SJCRH30 (cell line): ENCODE results near the gene PRDM15. TPM values are rescaled to one million over a fixed set of nuclear protein-coding genes. Genes with fewer than 3 reads are reported as not detected.

Experiments
- DNase-seq, 2 experiments: peaks; one replicate each; pipeline ENCODE4 v3.0.0-alpha.2; 2015 to 2020
- H3K27ac ChIP-seq: fragments of 250-450 bp; sonication (Bioruptor Pico); 2 replicates; pipeline ENCODE4 v1.5.1; 2020; ENCODE audit warnings: mild to moderate bottlenecking, moderate library complexity
- H3K27me3 ChIP-seq: fragments of 250-450 bp; sonication (Bioruptor Pico); 2 replicates; pipeline ENCODE4 v1.5.1; 2020; ENCODE audit warnings: mild to moderate bottlenecking, moderate library complexity
- H3K36me3 ChIP-seq: fragments of 250-450 bp; sonication (Bioruptor Pico); 2 replicates; pipeline ENCODE4 v1.5.1; 2020; ENCODE audit warnings: mild to moderate bottlenecking, moderate library complexity
- H3K4me1 ChIP-seq: fragments of 250-450 bp; sonication (Bioruptor Pico); 2 replicates; pipeline ENCODE4 v1.5.1; 2020; ENCODE audit warnings: mild to moderate bottlenecking, moderate library complexity
- H3K4me3 ChIP-seq: fragments of 250-450 bp; sonication (Bioruptor Pico); 2 replicates; pipeline ENCODE4 v1.5.1; 2020; ENCODE audit warnings: mild to moderate bottlenecking, moderate library complexity
- H3K9me3 ChIP-seq: fragments of 250-450 bp; sonication (Bioruptor Pico); replicated peaks from 2 replicates; pipeline ENCODE4 v1.5.1; 2020; ENCODE audit warnings: mild to moderate bottlenecking, moderate library complexity
- total RNA-seq: library from RNA; depleted of rRNA; stranded (reverse); fragments of >200 nt; shearing (Covaris generic); gene quantifications from 2 replicates; pipeline ENCODE4 v1.2.3, GENCODE V29; 2014

The PRDM15 gene
- total RNA-seq, 1 experiment from 2014 or later = 6.1 TPM

DNA sequence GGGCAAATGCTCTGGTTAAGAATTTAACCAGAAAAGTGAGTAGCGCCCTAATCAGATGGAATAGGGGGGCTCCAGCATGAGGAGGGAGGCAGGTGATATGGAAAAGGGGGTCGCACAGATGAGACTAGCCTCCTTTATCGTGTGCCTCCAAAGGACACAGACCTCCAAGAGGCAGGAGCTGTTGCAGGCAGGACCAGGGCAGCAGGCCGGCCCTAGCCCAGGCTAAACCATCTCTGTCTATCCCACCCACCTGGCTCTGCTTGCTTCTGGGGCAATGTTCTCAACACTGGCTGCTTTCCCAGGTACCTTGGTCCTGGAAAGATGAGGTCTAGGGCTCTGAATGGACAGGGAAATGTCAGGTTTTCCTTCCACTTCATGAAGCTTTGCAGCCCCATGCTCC is 38.4 kb upstream of the PRDM15 start:
- DNase-seq = no peak
- no peaks in the 10 kb centered on the region for H3K9me3 ChIP-seq
- H3K27ac ChIP-seq = no peak overlapping the region

DNA sequence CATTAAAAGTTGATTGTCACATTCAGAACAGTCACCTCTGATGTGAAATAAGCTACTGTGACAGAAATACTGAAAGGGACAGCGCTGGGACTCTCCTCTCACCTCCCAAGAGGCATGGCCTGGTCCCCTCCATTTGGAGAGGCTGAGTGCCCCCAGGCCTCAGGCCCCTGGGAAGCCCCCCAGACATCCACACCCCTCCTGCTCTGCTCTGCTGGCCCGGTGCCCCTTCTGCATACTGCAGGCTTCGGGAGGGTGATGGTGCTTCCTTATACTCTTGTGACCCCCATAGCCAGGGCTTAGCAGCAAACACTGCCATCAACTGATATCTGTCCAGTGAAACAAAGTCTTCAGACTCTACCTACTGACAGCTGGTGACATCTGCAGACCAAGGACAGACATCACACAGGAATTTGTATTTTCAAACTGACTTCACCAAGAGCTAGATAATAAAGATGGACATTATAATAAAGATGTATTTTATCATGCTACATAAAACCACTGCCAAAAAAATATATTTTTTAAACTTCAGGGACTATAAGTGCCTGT is 37.8 kb upstream of the PRDM15 start:
- no peak for DNase-seq
- H3K4me1 ChIP-seq = no peaks in the 10 kb centered on the region
- H3K27me3 ChIP-seq = no peaks in the 10 kb centered on the region
- H3K27ac ChIP-seq = no peak overlapping the region
- H3K4me3 ChIP-seq = no peak overlapping the region
- no peaks in the 10 kb centered on the region for H3K9me3 ChIP-seq
- H3K36me3 ChIP-seq = peaks cover 2% of the 10 kb centered on the region; the same call in 1 of the 2 replicates

More for the DNA sequence above, 38.4 kb upstream of the PRDM15 start:
- Histone ChIP-seq H3K27me3 (no peaks in the 10 kb centered on the region), H3K4me3 (no peak overlapping the region), H3K4me1 (no peaks in the 10 kb centered on the region), H3K36me3 (peaks cover 2% of the 10 kb centered on the region; the same call in 1 of the 2 replicates)

DNA sequence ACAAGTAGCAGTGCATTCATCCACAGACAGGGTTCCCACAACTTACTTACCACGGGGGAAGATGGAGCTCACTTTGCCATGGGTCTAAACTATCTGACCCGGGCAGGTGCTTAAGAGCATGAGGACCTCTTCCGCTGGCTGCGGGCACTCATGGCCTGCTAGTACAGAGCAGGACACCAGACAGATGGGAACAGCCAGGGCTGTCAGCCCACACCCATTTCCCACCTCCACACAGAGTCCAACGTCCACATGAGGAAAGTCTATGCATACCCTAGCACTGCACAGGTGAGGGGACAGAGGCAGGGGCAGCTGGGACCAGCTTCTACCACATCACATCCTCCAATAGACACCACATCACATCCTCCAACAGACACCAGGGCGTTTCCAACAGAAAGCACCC is 35.8 kb upstream of the PRDM15 start:
- no peak for DNase-seq
- H3K27ac ChIP-seq = no peak overlapping the region
- no peaks in the 10 kb centered on the region for H3K27me3 ChIP-seq
- peaks cover 8% of the 10 kb centered on the region for H3K36me3 ChIP-seq
- H3K9me3 ChIP-seq = no peaks in the 10 kb centered on the region
- H3K4me1 ChIP-seq = no peaks in the 10 kb centered on the region
- no peak overlapping the region for H3K4me3 ChIP-seq

GRCh38 chr21:41914358-41914757 is 35.2 kb upstream of the PRDM15 start:
- Histone ChIP-seq H3K27me3 (no peaks in the 10 kb centered on the region), H3K4me3 (no peak overlapping the region), H3K9me3 (no peaks in the 10 kb centered on the region), H3K4me1 (no peaks in the 10 kb centered on the region), H3K36me3 (peaks cover 8% of the 10 kb centered on the region), H3K27ac (no peak overlapping the region)
- no peak for DNase-seq

DNA sequence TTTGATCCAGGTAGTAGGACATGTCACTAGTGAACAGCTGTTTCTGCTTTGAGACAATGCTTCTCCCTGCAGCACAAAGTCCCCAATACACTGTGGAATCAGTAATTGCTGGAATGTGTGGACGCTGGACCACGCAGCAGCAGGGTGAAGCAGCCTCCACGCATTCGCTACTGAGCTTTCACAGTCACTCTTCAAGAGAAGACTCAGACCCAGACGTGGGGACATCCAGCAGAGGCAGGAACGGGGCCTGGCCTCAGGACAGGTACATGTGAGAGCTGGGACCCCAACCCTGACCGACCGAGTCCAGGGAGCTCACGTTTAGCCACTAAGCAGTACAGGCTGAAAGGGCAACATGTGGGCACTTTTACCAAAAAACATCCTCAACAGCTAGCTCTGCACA is 34.1 kb upstream of the PRDM15 start:
- no peaks in the 10 kb centered on the region for H3K27me3 ChIP-seq
- peaks cover 11% of the 10 kb centered on the region for H3K36me3 ChIP-seq

GRCh38 chr21:41908829-41909228 is 29.7 kb upstream of the PRDM15 start:
- H3K4me1 ChIP-seq = no peaks in the 10 kb centered on the region
- H3K27ac ChIP-seq = no peak overlapping the region
- peaks cover 8% of the 10 kb centered on the region for H3K36me3 ChIP-seq
- no peaks in the 10 kb centered on the region for H3K9me3 ChIP-seq
- H3K4me3 ChIP-seq = no peak overlapping the region
- DNase-seq = no peak
- H3K27me3 ChIP-seq = no peaks in the 10 kb centered on the region

More for the DNA sequence above, 34.1 kb upstream of the PRDM15 start:
- Histone ChIP-seq H3K9me3 (no peaks in the 10 kb centered on the region), H3K4me3 (no peak overlapping the region), H3K27ac (no peak overlapping the region), H3K4me1 (no peaks in the 10 kb centered on the region)
- no peak for DNase-seq

GRCh38 chr21:41907496-41908258 is 28.5 kb upstream of the PRDM15 start:
- H3K4me1 ChIP-seq = no peaks in the 10 kb centered on the region
- H3K9me3 ChIP-seq = no peaks in the 10 kb centered on the region
- no peak for DNase-seq
- H3K4me3 ChIP-seq = no peak overlapping the region
- H3K27ac ChIP-seq = no peak overlapping the region
- peaks cover 8% of the 10 kb centered on the region for H3K36me3 ChIP-seq
- H3K27me3 ChIP-seq = no peaks in the 10 kb centered on the region

- Histone ChIP-seq H3K36me3 (peaks cover 8% of the 10 kb centered on the region), H3K27ac (no peak overlapping the region), H3K9me3 (no peaks in the 10 kb centered on the region), H3K27me3 (no peaks in the 10 kb centered on the region), H3K4me3 (no peak overlapping the region), H3K4me1 (no peaks in the 10 kb centered on the region)
- DNase-seq = no peak
These were observed 27.6 kb upstream of the PRDM15 start for GRCh38 chr21:41906770-41907169.

GRCh38 chr21:41903559-41904351 is 24.6 kb upstream of the PRDM15 start:
- H3K27ac ChIP-seq = no peak overlapping the region
- H3K36me3 ChIP-seq = 0 out of 2 replicates have a peak, but pooled peaks cover under 1% of the 10 kb centered on the region
- H3K9me3 ChIP-seq = no peaks in the 10 kb centered on the region
- no peak overlapping the region for H3K4me3 ChIP-seq
- H3K27me3 ChIP-seq = no peaks in the 10 kb centered on the region
- DNase-seq = no peak
- H3K4me1 ChIP-seq = no peaks in the 10 kb centered on the region

DNA sequence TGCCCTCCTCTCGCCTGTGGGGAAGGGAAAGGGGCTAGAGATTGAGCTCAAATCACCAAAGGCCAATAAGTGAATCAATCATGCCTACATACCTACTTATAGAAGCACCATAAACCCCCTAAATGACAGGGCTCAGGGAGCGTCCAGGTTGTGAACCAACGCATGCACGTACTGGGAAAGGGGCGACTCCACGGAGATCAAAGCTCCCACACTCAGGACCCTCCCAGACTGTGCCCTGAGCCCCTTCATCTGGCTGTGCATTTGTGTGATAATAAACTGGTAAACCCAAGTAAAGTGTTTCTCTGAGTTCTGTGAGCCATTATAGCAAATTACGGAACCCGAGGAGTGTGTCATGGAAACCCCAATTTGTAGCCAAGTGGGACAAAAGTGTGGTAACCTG is 23.8 kb upstream of the PRDM15 start:
- Histone ChIP-seq H3K27ac (no peak overlapping the region), H3K4me3 (no peak overlapping the region), H3K36me3 (no peaks in the 10 kb centered on the region), H3K9me3 (no peaks in the 10 kb centered on the region), H3K4me1 (no peaks in the 10 kb centered on the region), H3K27me3 (no peaks in the 10 kb centered on the region)
- DNase-seq = no peak

DNA sequence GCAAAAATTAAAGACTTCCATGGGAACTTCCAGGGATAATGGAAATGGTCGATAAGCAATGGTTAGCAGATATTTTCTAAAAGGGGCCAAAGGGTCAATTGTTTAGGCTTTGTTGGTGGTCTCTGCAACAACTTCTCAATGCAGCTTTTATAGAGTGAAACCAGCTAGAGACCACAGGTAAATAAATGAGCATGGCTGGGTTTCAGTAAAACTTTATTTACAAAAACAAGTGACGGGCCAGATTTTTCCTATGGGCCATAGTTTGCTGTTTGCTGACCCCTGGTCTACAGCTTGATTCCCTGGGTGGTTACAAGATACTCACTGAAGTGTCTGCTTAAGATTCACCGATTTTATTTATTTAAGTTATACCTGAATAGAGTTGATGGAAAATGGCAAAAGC is 22.6 kb upstream of the PRDM15 start:
- no peak for DNase-seq
- Histone ChIP-seq H3K4me3 (no peak overlapping the region), H3K27me3 (no peaks in the 10 kb centered on the region), H3K27ac (no peak overlapping the region), H3K36me3 (no peaks in the 10 kb centered on the region), H3K4me1 (no peaks in the 10 kb centered on the region), H3K9me3 (no peaks in the 10 kb centered on the region)

DNA sequence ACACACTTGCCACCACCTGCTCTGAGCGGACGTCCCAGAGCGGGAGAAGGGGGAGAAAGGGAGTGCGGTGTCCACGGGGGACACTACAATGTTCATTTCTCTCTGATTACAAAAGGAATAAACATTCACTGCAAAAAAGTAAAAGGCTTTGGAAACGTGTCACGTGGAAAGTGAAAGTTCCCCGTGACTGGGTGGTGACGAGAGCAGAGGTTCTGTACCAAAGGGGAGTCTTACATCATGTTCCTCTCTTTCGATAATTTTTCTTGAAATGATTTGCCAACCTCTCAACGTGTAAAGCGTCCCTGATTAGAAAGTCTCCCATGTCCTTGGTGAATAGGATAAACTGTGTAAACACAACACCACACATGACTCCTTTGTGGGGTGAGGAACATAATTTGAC is 22.0 kb upstream of the PRDM15 start:
- H3K4me1 ChIP-seq = no peaks in the 10 kb centered on the region
- no peak overlapping the region for H3K27ac ChIP-seq
- no peaks in the 10 kb centered on the region for H3K36me3 ChIP-seq
- DNase-seq = no peak
- H3K9me3 ChIP-seq = no peaks in the 10 kb centered on the region
- H3K27me3 ChIP-seq = no peaks in the 10 kb centered on the region
- H3K4me3 ChIP-seq = no peak overlapping the region

GRCh38 chr21:41900401-41900800 is 21.3 kb upstream of the PRDM15 start:
- H3K4me1 ChIP-seq = no peaks in the 10 kb centered on the region
- no peak for DNase-seq

GRCh38 chr21:41899426-41900202 is 20.5 kb upstream of the PRDM15 start:
- no peaks in the 10 kb centered on the region for H3K36me3 ChIP-seq
- no peaks in the 10 kb centered on the region for H3K4me1 ChIP-seq
- DNase-seq = no peak
- no peaks in the 10 kb centered on the region for H3K27me3 ChIP-seq
- no peaks in the 10 kb centered on the region for H3K9me3 ChIP-seq
- H3K27ac ChIP-seq = no peak overlapping the region
- H3K4me3 ChIP-seq = no peak overlapping the region

More at GRCh38 chr21:41900401-41900800, 21.3 kb upstream of the PRDM15 start:
- Histone ChIP-seq H3K27me3 (no peaks in the 10 kb centered on the region), H3K9me3 (no peaks in the 10 kb centered on the region), H3K4me3 (no peak overlapping the region), H3K27ac (no peak overlapping the region), H3K36me3 (no peaks in the 10 kb centered on the region)
